Mesenchymal stem cell (in vitro differentiated cells and primary cell): ENCODE data around the gene EGR4.
"Not testable (repeated sequence)": the region's sequence is repeated elsewhere in the genome, so short reads cannot be mapped to it uniquely, and the experiment has no call there.

Experiments
- DNase-seq: peaks from one replicate; pipeline ENCODE4 v3.0.0-alpha.2; 2013
- H2AFZ ChIP-seq: one replicate; pipeline ENCODE4 v1.6.1; 2013; ENCODE audit warnings: low read depth, mild to moderate bottlenecking, control low read depth, inconsistent platforms, low read length, moderate library complexity
- H2AK5ac ChIP-seq: 2 replicates; pipeline ENCODE4 v1.6.1; 2013; ENCODE audit warnings: low read length, moderate library complexity, mild to moderate bottlenecking, inconsistent platforms; ENCODE audit not compliant: severe bottlenecking
- H2BK120ac ChIP-seq: one replicate; pipeline ENCODE4 v1.6.1; 2013; ENCODE audit warnings: low read depth, mild to moderate bottlenecking, inconsistent platforms, low read length, moderate library complexity
- H2BK12ac ChIP-seq, 2 experiments: one replicate each; pipeline ENCODE4 v1.6.1; 2013; ENCODE audit warnings: inconsistent platforms in 2 of 2, low read length in 2 of 2, mild to moderate bottlenecking in 2 of 2, moderate library complexity in 2 of 2, control low read depth in 1 of 2
- H2BK15ac ChIP-seq: one replicate; pipeline ENCODE4 v1.6.1; 2013; ENCODE audit warnings: mild to moderate bottlenecking, low read depth, inconsistent platforms; ENCODE audit not compliant: poor library complexity, severe bottlenecking
- H2BK5ac ChIP-seq: 2 replicates; pipeline ENCODE4 v1.6.1; 2013; ENCODE audit warnings: low read depth, mild to moderate bottlenecking, low read length, control low read depth, inconsistent platforms; ENCODE audit not compliant: poor library complexity, severe bottlenecking
- H3K14ac ChIP-seq, 2 experiments: one replicate each; pipeline ENCODE4 v1.6.1; 2013; ENCODE audit warnings: inconsistent platforms in 2 of 2, low read length in 2 of 2, control low read depth in 1 of 2, mild to moderate bottlenecking in 1 of 2, moderate library complexity in 1 of 2
- H3K18ac ChIP-seq, 2 experiments: one replicate each; pipeline ENCODE4 v1.6.1; 2013; ENCODE audit warnings: inconsistent platforms in 2 of 2, low read length in 2 of 2, control low read depth in 1 of 2, low read depth in 1 of 2, mild to moderate bottlenecking in 1 of 2
- H3K23ac ChIP-seq, 2 experiments: one replicate each; pipeline ENCODE4 v1.6.1; 2013; ENCODE audit warnings: inconsistent platforms in 2 of 2, low read length in 2 of 2, mild to moderate bottlenecking in 2 of 2, moderate library complexity in 2 of 2, control low read depth in 1 of 2
- H3K27ac ChIP-seq: 2 replicates; pipeline ENCODE4 v1.5.1; 2013; ENCODE audit warnings: mild to moderate bottlenecking, moderate library complexity, low read length, control low read depth, inconsistent platforms; ENCODE audit not compliant: poor library complexity, severe bottlenecking
- H3K27me3 ChIP-seq, 2 experiments: 2 replicates each; pipeline versions ENCODE4 v1.6.1 to v1.7.0; 2013; ENCODE audit warnings: low read length in 2 of 2, mild to moderate bottlenecking in 2 of 2, moderate library complexity in 2 of 2, control low read depth in 1 of 2, inconsistent platforms in 1 of 2; ENCODE audit not compliant: control insufficient read depth in 1 of 2, insufficient read depth in 1 of 2
- H3K36me3 ChIP-seq, 2 experiments: 2 replicates each; pipeline versions ENCODE4 v1.6.1 to v1.7.0; 2013; ENCODE audit warnings: low read length in 2 of 2, control low read depth in 1 of 2, inconsistent platforms in 1 of 2, low read depth in 1 of 2, mild to moderate bottlenecking in 1 of 2; ENCODE audit not compliant: insufficient read depth in 2 of 2, control insufficient read depth in 1 of 2
- H3K4ac ChIP-seq, 2 experiments: one replicate each; pipeline ENCODE4 v1.6.1; 2013; ENCODE audit warnings: inconsistent platforms in 2 of 2, low read length in 2 of 2, mild to moderate bottlenecking in 2 of 2, moderate library complexity in 2 of 2, control low read depth in 1 of 2, low read depth in 1 of 2
- H3K4me1 ChIP-seq: 2 replicates; pipeline ENCODE4 v1.6.1; 2013; ENCODE audit warnings: low read depth, low read length, control low read depth; ENCODE audit not compliant: control insufficient read depth, insufficient read depth
- H3K4me2 ChIP-seq: 2 replicates; pipeline ENCODE4 v1.6.1; 2013; ENCODE audit warnings: low read length, mild to moderate bottlenecking, inconsistent platforms; ENCODE audit not compliant: poor library complexity, severe bottlenecking
- H3K4me3 ChIP-seq, 2 experiments: 2 replicates each; pipeline versions ENCODE4 v1.5.1 to v1.7.0; 2013; ENCODE audit warnings: low read length in 2 of 2, mild to moderate bottlenecking in 2 of 2, control low read depth in 1 of 2, low read depth in 1 of 2; ENCODE audit not compliant: insufficient read depth in 1 of 2
- H3K79me1 ChIP-seq: replicated peaks from 2 replicates; pipeline ENCODE4 v1.6.1; 2013; ENCODE audit warnings: mild to moderate bottlenecking, control low read depth, low read length, inconsistent platforms; ENCODE audit not compliant: poor library complexity, severe bottlenecking
- H3K9ac ChIP-seq: 2 replicates; pipeline ENCODE4 v1.7.0; 2013; ENCODE audit warnings: mild to moderate bottlenecking, low read length, moderate library complexity
- H3K9me3 ChIP-seq: 2 replicates; pipeline ENCODE4 v1.7.0; 2013; ENCODE audit warnings: mild to moderate bottlenecking, low read length; ENCODE audit not compliant: control insufficient read depth
- H4K8ac ChIP-seq: one replicate; pipeline ENCODE4 v1.6.1; 2013; ENCODE audit warnings: inconsistent platforms, mild to moderate bottlenecking, low read length, moderate library complexity
- H4K91ac ChIP-seq: one replicate; pipeline ENCODE4 v1.6.1; 2013; ENCODE audit warnings: mild to moderate bottlenecking, low read length, inconsistent platforms
- WGBS: methylation state at CpG from one replicate; pipeline ENCODE4 v1.1.7; 2013; ENCODE audit warnings: mixed read lengths; 5-methylcytosine and 5-hydroxymethylcytosine counted together

The EGR4 gene

DNA sequence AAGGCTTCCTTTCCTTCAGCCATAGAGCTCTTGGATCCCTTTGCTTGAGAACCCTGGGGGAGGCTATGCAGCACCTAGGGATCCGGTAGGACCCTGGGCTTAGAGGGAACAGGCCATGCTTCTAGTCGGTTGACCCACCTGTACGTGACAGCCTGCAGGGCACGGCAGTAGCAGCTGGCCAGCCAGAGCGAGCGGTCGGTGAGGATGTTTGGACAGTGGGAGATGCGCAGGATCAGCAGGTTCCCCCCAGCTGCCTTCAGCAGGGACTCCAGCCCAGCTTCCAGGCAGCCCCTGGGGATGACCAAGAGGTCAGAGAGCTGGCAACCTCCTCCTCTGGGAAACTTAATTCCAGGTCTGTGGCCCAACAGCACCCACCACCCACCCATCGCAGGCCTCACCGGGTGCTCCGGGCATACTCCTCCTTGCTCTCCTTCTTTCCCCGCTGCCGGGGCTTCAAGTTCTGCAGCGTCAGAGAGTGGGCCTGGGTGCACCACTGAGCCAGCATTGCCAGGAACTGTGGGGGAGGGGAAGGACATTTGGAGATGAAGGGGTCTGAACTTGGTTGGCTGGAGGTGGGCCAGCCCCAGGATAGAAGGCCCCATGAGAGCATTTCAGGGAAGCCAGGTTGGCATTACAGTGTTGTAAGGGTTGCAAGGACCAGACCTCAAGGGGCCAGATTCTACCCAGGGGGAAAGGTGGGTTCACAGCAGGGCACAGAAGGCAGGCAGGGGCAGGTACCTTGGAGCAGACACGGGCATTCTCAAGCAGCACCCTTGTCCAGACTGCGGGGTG is 29.6 kb downstream of the EGR4 start:
- Histone ChIP-seq H3K23ac (no peak overlapping the region), H3K9me3 (no peaks in the 10 kb centered on the region), H3K27me3 (peaks cover 26 to 27% of the 10 kb centered on the region in 2 experiments), H4K91ac (no peak overlapping the region), H2AK5ac (no peak overlapping the region), H3K36me3 (peaks cover 0 to 24% of the 10 kb centered on the region in 2 experiments), H3K4me1 (peaks cover 13% of the 10 kb centered on the region), H4K8ac (no peak overlapping the region), H2BK15ac (no peak overlapping the region), H2BK5ac (no peak overlapping the region), H2BK120ac (no peak overlapping the region), H3K4ac (no peak overlapping the region), H3K9ac (no peak overlapping the region), H3K79me1 (no peaks in the 10 kb centered on the region), H3K14ac (no peak overlapping the region), H2BK12ac (no peak overlapping the region), H3K27ac (no peak overlapping the region), H3K4me2 (no peak overlapping the region), H3K4me3 (no peak overlapping the region), H2AFZ (no peak overlapping the region), H3K18ac (no peak overlapping the region)
- no peak for DNase-seq
- 92% methylated on average over 16 of the region's 16 CpGs for WGBS

DNA sequence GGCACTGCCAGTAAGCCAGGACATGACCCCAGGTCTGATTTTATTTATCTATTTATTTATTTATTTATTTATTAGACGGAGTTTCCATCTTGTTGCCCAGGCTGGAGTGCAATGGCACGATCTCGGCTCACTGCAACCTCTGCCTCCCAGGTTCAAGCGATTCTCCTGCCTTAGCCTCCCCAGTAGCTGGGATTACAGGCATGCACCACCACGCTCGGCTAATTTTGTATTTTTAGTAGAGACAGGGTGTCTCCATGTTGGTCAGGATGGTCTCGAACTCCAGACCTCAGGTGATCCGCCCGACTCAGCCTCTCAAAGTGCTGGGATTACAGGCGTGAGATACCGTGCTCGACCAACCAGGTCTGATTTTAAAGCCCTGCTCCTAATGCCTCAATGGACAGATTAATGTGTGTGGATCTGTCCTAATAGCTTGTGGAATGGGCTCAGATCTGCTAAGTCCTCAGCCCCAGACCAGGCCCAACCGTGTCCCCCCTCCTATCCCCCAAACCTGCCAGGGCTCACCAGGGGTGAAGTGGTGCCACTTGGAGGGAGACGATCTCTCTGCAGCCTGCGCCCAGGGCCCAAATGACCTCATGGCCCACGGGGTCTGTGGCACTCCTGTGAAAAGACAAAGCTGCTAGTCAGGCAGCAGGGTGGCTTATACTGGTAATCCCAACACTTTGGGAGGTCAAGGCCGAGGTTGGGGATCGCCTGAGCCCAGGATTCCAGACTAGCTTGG is 30.5 kb downstream of the EGR4 start:
- DNase-seq, H3K27ac ChIP-seq, H3K18ac ChIP-seq, H3K9me3 ChIP-seq, H3K79me1 ChIP-seq, H3K4me1 ChIP-seq, H3K9ac ChIP-seq, H3K14ac ChIP-seq, H2BK120ac ChIP-seq, H4K91ac ChIP-seq, H2BK15ac ChIP-seq, H3K4me3 ChIP-seq, H2AK5ac ChIP-seq, H3K4ac ChIP-seq, H2BK5ac ChIP-seq, H4K8ac ChIP-seq, H2AFZ ChIP-seq, H3K4me2 ChIP-seq, H3K23ac ChIP-seq, H2BK12ac ChIP-seq: not testable (repeated sequence)
- Histone ChIP-seq H3K27me3 (peaks cover 17 to 18% of the 10 kb centered on the region in 2 experiments), H3K36me3 (peaks cover 0 to 29% of the 10 kb centered on the region in 2 experiments)
- 90% methylated on average over 15 of the region's 18 CpGs for WGBS

DNA sequence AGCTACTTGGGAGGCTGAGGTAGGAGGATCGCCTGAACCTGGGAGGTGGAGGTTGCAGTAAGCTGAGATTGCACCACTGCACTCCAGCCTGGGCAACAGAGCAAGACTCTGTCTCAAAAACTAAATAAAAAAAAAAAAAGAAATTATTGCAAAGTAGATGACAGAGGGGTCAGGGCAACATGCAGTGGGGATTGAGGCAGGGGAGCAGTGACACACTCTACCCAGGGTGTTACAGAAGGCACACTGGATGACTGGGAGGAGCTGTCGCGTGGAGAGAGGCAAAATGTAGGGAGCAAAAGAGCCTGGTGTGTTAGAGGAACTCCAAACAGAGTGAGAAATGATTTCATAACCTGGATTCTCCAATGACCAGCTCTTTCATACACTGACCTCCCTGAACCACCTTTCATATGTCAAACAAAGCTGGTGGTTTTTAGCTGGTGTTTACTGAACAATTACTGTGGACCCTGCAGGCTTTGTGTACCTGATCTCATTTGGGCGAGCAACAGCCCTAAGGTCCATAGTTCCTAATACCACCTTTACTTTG is 31.2 kb downstream of the EGR4 start:
- Histone ChIP-seq H3K4ac (no peak overlapping the region), H4K91ac (no peak overlapping the region), H3K4me1 (peaks cover 9% of the 10 kb centered on the region), H3K9me3 (no peaks in the 10 kb centered on the region), H3K14ac (no peak overlapping the region), H3K4me2 (no peak overlapping the region), H2BK120ac (no peak overlapping the region), H3K23ac (no peak overlapping the region), H2BK5ac (no peak overlapping the region), H2AFZ (no peak overlapping the region), H4K8ac (no peak overlapping the region), H2BK15ac (no peak overlapping the region), H3K36me3 (peaks cover 0 to 30% of the 10 kb centered on the region in 2 experiments), H2BK12ac (no peak overlapping the region), H3K27me3 (peaks cover 10 to 11% of the 10 kb centered on the region in 2 experiments), H3K18ac (no peak overlapping the region), H3K4me3 (no peak overlapping the region), H3K27ac (no peak overlapping the region), H3K79me1 (no peaks in the 10 kb centered on the region), H3K9ac (no peak overlapping the region), H2AK5ac (no peak overlapping the region)
- 92% methylated on average over 2 of the region's 4 CpGs for WGBS
- DNase-seq: no peak

DNA sequence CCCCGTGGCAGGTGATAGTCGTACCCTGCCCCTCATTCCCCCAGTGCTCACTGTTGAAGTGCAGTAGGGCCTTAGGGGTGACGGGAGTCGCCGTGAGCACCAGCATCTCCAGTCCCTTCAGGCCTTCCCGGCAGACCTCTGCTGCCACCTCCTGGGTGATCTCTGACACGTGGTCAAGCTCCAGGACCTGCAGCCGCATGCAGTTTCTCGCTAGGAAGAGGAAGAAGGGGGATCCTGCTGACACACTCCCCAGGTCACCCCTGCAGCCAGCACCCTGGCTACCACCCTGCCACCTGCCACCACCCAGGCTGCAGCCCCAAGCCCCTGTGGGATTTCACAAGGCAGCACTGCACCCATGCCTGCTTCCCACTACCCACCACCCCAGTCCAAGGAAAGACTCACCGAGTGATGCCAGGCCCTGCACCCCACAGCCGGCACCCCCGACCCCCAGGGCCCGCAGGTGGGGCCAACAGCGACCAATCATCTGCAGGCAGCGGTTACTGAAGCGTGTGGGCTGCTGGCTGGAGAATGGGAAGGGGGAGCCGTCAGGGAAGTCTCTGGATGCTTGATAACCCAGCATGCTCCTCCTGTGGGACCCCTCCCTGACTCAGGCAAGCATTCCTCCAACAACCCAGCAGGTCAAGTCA is 32.9 kb downstream of the EGR4 start:
- Histone ChIP-seq H3K27ac (no peak overlapping the region), H2AFZ (no peak overlapping the region), H2AK5ac (no peak overlapping the region), H4K91ac (no peak overlapping the region), H3K4me3 (no peak overlapping the region), H4K8ac (no peak overlapping the region), H3K9me3 (no peaks in the 10 kb centered on the region), H3K9ac (no peak overlapping the region), H2BK5ac (no peak overlapping the region), H3K27me3 (peaks cover 3 to 5% of the 10 kb centered on the region in 2 experiments), H3K36me3 (peaks cover 0 to 44% of the 10 kb centered on the region in 2 experiments), H3K14ac (no peak overlapping the region), H3K4me2 (no peak overlapping the region), H2BK120ac (no peak overlapping the region), H2BK12ac (no peak overlapping the region), H2BK15ac (no peak overlapping the region), H3K4me1 (peaks cover 4% of the 10 kb centered on the region), H3K23ac (no peak overlapping the region), H3K4ac (no peak overlapping the region), H3K18ac (no peak overlapping the region), H3K79me1 (no peaks in the 10 kb centered on the region)
- 35% methylated on average over 17 of the region's 17 CpGs for WGBS
- peak; percentile 48 for DNase-seq
